C4-2B (cell line): ENCODE measurements around the gene FBXW9.
A peak's percentile ranks its signal among the peaks of the same experiment; 100 is the strongest.

Experiments used
- CTCF ChIP-seq: fragments of 450-650 bp; conservative IDR thresholded peaks from 2 replicates; pipeline ENCODE4 v1.5.1; 2017; ENCODE audit warnings: mild to moderate bottlenecking
- ZFX ChIP-seq: fragments of 450-650 bp; IDR thresholded peaks from 2 replicates; pipeline ENCODE4 v1.6.1; 2017

DNA sequence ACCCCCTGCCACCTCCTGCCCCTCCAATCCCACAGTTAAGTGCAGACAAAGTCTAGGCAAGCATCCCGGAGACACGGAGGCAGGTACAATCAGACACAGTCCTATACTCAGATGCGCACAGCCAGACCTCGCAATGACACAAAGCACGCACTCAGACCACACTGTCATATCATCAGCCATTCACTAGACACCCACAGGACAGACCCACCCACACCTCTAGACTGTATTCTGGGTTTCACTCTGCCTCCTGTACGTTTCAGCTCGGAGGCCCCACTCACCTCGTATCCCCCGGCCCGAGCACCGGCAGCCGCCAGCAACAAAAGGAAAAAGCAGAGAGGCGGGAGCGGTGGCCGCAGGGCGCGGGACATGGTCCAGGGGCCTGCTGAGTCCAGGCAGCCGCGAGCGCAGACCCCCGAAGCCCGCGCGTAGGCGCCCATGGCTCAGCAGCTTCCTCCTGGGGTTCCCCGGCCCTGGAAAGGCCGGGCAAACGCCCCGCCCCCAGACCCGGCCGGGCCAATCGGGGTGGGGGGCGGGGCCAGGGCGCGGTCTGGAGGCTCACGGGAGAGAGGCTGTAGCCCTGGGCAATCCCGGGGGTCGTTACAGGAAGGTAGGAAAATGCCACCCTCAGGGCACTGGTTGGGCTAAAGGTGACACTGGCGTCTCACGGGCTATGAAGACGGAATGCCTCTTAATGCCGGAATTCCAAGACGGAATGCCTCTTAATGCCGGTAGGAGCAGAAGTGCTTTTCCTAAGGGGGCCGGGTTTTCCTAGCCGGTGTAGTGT lies 30.0 kb downstream of the FBXW9 start, which contains the start of the genes MAN2B1 and WDR83:
- TF ChIP-seq CTCF = no peak
- 0 out of 2 replicates have a peak, but pooled peaks have one; percentile 17 for TF ChIP-seq ZFX
